Cardiac fibroblast (primary cell): ENCODE measurements around the gene SCAF1.

ENCODE experiments used
- DNase-seq, 2 donors: peaks; one replicate each; pipeline versions ENCODE4 v3.0.0 to v3.0.0-alpha.2; 2010; ENCODE audit warnings: low read depth in 2 of 2
- H3K4me3 ChIP-seq, 2 donors: replicated peaks in 1 of 2; 1 replicate in 1 of 2; 2 replicates in 1 of 2; pipeline ENCODE4 v1.5.1; 2011; ENCODE audit warnings: low read depth in 2 of 2, low read length in 2 of 2, mild to moderate bottlenecking in 2 of 2, moderate library complexity in 1 of 2
- TF ChIP-seq, protein P1 (sequence below): IDR thresholded peaks from one replicate; pipeline ENCODE4 v1.5.1; 2011; ENCODE audit warnings: low read depth, mild to moderate bottlenecking, low read length, inconsistent platforms

The SCAF1 gene, protein sequence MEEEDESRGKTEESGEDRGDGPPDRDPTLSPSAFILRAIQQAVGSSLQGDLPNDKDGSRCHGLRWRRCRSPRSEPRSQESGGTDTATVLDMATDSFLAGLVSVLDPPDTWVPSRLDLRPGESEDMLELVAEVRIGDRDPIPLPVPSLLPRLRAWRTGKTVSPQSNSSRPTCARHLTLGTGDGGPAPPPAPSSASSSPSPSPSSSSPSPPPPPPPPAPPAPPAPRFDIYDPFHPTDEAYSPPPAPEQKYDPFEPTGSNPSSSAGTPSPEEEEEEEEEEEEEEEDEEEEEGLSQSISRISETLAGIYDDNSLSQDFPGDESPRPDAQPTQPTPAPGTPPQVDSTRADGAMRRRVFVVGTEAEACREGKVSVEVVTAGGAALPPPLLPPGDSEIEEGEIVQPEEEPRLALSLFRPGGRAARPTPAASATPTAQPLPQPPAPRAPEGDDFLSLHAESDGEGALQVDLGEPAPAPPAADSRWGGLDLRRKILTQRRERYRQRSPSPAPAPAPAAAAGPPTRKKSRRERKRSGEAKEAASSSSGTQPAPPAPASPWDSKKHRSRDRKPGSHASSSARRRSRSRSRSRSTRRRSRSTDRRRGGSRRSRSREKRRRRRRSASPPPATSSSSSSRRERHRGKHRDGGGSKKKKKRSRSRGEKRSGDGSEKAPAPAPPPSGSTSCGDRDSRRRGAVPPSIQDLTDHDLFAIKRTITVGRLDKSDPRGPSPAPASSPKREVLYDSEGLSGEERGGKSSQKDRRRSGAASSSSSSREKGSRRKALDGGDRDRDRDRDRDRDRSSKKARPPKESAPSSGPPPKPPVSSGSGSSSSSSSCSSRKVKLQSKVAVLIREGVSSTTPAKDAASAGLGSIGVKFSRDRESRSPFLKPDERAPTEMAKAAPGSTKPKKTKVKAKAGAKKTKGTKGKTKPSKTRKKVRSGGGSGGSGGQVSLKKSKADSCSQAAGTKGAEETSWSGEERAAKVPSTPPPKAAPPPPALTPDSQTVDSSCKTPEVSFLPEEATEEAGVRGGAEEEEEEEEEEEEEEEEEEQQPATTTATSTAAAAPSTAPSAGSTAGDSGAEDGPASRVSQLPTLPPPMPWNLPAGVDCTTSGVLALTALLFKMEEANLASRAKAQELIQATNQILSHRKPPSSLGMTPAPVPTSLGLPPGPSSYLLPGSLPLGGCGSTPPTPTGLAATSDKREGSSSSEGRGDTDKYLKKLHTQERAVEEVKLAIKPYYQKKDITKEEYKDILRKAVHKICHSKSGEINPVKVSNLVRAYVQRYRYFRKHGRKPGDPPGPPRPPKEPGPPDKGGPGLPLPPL

DNA sequence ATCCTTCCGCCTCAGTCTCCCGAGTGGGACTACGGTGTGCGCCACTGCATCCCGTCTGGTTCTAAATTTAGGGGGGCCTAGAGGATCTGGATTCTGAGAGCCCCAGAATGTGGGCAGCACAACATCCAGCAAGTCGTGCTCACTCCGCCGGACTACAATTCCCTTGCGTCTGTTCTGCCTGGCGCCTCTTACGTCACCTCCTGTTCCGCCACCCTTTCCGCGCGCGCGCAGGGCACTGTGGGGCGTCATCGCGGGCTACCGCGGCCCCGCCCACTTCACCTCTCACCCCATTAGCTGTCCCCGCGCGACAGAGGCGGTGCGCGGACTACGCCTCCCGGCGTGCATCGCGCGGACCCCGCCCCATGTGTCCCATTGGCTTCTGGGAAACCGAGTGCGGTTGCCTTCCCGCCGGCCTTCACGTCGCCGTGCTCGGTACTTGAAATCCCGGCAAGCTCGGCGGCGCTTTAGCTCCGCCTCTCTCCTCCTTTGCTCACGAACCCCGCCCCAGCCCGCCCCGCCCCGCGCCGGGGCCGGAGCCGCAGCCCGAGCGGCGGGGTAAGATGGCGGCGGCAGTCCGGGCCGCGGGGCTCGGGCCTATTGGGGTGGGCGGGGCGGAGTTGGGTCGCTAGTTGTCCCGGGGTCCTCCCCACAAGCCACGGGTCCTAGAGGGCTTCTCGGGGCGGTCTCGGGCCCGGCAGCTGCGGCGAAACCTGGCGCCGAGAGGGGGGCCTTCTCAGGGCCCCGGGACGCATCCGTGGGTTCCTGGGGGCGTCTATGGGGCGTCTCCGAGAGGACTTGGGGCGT is at the start of gene SCAF1:
Gene SCAF1 (plus strand): TSS at position 522 of the 804 bp plus-strand sequence. CDS start 2,818 bp downstream, outside the sequence.
- peak; percentile 99 to 100 for DNase-seq
- TF ChIP-seq, protein P1, sequence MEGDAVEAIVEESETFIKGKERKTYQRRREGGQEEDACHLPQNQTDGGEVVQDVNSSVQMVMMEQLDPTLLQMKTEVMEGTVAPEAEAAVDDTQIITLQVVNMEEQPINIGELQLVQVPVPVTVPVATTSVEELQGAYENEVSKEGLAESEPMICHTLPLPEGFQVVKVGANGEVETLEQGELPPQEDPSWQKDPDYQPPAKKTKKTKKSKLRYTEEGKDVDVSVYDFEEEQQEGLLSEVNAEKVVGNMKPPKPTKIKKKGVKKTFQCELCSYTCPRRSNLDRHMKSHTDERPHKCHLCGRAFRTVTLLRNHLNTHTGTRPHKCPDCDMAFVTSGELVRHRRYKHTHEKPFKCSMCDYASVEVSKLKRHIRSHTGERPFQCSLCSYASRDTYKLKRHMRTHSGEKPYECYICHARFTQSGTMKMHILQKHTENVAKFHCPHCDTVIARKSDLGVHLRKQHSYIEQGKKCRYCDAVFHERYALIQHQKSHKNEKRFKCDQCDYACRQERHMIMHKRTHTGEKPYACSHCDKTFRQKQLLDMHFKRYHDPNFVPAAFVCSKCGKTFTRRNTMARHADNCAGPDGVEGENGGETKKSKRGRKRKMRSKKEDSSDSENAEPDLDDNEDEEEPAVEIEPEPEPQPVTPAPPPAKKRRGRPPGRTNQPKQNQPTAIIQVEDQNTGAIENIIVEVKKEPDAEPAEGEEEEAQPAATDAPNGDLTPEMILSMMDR: no peak
- H3K4me3 ChIP-seq: peak within 1 kb of the TSS; percentile 94 to 99

DNA sequence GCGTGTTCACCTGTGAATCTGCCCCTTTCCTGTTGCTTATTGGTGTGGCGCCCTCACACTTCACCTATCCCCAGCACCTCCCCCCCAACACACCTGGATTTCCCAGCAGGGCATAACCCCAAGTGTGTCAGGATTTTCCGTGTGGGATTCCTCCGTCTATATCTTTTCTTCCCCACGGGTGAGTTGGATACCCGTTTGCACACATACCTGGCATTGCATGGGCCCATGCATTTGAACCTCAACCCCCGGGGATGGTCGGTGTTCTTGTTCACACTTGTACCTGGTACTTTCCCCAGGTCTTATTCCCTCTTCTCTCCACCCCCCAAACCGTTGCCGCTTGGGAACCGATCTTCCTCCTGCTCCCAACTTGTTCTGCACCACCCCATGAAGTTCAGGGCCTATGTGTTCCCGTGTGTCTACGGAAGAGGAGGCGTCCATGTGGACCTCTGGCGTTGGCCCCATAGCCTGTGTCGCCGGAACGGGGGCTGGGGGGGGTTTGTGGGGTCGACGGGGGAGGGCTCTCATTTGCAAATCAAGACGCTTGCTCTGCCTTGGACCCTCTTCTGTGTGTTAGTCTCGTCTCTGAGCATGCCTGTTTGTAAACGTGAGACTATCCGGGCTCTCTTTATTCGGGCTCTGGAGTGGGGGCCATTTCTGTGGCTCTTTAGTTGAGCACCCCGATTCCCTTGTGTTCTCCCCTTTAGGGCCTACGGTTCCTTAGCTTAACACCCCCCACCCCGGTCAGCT is 49.4 kb upstream of the SCAF1 start:
- TF ChIP-seq, protein P1: no peak
- peak in 1 of 2 donors; percentile 17 for DNase-seq
- peak overlapping the region; percentile 80 to 82 for H3K4me3 ChIP-seq

DNA sequence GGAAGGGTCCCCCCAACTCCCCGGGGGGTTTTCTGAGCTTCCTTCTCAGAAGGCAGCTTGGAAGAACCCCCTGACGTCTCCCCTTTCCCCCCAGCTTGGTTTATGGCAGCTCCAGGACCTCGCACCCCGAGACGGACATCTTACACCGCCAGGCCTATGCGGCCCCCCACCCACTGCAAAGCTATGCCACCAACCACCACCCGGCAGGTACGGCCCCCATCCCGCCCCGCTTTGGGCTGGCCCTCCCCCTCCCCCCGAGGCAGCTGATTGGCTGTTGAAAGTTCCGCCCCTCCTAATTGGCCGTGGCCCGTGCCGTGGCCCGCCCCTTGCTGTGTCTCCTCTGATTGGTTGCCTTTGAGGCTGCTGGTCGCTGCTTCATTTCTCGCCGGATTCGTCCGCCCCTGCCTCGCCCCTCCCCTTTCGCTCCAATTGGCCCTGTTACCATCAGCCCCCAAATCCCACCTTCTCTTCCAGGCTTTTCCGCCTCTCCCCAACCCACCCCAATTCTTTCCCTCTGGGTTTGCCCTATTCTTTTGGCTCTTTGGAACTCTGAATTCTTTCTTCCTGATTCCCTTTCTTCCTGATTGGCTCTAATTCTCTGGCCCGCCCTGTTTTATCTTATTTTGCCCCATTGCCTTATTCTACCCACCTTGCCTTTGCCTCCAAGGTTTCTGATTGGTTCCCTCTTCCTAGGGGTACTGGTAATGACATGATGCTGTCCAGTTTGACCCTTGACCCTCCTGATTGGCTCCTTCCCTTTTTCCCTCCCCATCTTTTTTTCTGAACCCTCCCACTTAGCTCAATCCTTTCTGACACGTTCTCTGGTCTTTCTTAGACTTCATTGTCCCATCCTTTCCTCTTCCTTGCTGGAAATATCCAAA is 48.5 kb upstream of the SCAF1 start:
- peak overlapping the region; percentile 80 to 82 for H3K4me3 ChIP-seq
- TF ChIP-seq, protein P1: no peak
- peak; percentile 93 to 94 for DNase-seq

DNA sequence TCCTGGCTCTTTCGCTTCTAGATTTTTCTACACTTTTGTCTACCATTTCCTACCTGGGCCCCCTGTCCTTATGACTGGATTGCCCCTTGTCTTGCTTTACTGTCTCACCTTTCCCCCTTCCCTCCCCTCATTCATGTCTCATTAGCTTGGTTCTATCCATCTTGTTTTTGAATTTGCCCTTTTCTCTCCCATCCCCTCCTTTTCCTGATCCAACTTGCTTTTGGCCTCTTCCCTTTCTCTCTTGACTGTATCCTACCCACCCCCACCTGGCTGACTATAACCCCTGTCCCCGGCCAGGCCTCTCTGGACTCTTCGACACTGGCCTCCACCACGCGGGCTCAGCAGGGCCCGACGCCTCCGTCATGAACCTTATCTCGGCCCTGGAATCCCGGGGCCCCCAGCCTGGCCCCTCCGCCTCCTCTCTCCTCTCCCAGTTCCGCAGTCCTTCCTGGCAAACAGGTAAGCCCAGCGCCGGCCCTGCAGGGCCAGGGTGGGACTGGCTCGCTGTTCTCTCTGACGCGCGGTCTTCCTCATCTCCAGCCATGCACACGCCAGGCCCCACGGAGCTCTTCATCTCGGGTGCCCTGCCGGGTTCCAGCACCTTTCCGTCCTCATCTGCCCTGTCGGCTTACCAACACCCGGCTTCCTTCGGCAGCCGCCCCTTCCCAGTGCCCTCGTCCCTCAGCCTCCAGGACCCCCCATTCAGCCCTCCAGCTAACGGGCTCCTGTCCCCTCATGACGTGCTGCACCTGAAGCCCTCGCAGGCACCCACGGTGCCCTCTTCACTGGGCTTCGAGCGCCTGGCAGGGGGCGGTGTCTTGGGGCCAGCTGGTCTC is 47.6 kb upstream of the SCAF1 start:
- DNase-seq: no peak
- no peak overlapping the region for H3K4me3 ChIP-seq

More for the DNA sequence above, 47.6 kb upstream of the SCAF1 start:
- TF ChIP-seq, protein P1: no peak
